OCI-M2 (cell line): ENCODE measurements around the gene RAB40B.
"Not testable (repeated sequence)": the region's sequence is repeated elsewhere in the genome, so short reads cannot be mapped to it uniquely, and the experiment has no call there.

Experiments
- DNase-seq: peaks from one replicate; lab custom pipeline; 2025; ENCODE audit not compliant: unreplicated experiment; lab: John Stamatoyannopoulos, UW

Gene RAB40B, protein sequence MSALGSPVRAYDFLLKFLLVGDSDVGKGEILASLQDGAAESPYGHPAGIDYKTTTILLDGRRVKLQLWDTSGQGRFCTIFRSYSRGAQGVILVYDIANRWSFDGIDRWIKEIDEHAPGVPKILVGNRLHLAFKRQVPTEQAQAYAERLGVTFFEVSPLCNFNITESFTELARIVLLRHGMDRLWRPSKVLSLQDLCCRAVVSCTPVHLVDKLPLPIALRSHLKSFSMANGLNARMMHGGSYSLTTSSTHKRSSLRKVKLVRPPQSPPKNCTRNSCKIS

DNA sequence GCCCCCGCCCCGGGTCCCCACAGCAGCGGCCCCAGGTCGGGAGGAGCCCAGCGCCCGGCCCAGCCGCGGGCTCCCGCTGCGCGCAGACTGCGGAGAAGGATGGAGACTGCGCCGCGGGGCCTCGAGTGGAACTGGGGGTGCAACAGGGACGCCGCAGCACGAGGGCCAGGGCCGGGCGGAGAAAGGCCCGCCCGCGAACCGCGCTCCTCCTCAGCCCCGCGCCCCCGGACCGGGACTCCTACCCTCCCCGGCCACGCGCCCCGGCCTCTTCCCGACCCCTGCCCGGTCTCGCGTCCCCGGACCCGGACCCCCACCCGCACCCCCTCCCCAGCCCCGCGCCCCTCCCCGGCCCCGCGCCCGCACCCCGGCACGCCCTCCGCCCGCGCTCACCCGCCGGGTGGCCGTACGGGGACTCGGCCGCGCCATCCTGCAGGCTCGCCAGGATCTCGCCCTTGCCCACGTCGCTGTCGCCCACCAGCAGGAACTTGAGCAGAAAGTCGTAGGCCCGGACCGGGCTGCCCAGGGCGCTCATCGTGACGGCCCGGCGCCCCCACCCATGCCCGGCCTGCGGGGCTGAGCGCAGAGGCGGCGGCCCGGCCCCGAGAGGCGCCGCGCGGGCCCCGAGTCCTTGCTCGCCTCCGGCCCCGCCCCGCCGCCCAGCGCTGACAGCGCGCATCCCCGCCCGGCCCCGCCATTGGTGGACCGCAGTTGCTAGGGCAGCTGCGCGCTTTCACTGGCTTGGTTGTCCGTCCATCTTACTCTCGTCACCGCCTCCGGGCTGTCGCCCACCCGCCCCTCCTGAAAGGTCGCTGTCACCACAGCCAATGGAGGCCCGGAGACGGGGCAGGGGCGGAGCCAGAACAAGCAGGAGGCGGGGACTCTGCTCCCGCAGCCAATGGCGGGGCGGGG lies at the start of gene RAB40B:
Gene RAB40B (minus strand): TSS at position 634 of the 909 bp plus-strand sequence. CDS start 102 bp downstream, at position 532.
- DNase-seq, result peak; percentile 77

DNA sequence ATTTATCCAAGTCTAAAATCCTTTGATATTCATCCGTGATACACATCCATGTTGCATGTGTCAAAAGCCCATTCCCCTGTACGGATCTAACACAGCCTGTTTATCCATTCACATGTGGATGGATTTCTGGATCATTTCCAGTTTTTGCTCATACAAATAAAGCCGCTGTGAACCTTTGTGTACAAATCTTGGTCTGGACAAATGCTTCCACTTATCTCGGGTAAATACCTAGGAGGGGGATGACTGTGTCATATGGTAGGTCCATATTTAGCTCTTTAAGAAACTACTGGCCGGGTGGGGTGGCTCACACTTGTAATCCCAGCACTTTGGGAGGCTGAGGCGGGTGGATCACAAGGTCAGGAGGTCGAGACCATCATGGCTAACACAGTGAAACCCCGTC lies 47.0 kb upstream of the RAB40B start:
- DNase-seq, result no peak

DNA sequence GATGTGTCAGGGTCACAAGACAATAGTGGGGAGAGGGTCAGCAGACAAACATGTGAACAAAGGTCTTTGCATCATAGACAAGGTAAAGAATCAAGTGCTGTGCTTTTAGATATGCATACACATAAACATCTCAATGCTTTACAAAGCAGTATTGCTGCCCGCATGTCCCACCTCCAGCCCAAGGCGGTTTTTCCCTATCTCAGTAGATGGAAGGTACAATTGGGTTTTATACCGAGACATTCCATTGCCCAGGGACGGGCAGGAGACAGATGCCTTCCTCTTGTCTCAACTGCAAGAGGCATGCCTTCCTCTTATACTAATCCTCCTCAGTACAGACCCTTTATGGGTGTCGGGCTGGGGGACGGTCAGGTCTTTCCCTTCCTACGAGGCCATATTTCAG lies 46.2 kb upstream of the RAB40B start:
- not testable (repeated sequence) for DNase-seq

DNA sequence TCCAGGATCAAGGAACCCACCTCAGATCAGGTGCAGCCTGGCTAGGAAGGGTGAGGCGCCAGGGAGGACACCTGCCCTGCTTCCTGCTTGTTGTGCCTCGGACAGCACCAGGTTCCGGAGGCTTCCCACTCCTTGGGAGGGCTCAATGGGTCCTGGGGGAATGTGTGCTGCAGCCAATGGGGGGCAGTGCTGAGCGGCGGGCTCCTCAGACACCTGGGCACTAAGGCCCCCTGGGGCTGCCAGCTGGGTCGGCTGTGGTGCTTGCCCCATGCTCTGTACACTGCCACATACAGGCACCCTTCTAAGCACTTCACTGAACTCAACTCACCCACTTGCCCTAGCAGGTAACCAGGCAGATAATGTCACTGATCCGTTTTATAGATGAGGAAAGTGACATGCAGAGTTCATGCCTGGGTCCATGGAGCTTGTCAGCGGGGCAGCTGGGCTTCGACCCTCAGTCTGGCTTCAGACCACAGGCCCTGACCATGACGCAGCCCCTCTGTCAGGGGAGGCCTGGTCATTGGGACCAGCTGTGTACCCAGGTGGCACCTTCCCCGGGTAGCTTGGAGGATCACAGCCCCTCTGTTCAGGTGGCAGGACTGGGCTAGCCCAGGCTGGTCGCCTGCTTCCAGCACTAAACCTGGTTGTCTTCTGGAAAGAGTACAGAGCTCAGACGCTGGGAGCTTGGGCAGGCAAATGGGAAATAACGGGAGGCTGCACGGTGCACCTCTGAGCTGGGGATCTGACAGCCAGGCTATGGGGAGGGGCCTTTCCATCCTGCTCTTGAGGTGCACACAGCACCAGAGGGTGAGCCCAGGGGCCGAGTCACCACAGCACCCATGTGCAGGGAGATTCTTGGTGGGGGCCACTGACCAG lies 45.1 kb upstream of the RAB40B start:
- DNase-seq, result no peak

DNA sequence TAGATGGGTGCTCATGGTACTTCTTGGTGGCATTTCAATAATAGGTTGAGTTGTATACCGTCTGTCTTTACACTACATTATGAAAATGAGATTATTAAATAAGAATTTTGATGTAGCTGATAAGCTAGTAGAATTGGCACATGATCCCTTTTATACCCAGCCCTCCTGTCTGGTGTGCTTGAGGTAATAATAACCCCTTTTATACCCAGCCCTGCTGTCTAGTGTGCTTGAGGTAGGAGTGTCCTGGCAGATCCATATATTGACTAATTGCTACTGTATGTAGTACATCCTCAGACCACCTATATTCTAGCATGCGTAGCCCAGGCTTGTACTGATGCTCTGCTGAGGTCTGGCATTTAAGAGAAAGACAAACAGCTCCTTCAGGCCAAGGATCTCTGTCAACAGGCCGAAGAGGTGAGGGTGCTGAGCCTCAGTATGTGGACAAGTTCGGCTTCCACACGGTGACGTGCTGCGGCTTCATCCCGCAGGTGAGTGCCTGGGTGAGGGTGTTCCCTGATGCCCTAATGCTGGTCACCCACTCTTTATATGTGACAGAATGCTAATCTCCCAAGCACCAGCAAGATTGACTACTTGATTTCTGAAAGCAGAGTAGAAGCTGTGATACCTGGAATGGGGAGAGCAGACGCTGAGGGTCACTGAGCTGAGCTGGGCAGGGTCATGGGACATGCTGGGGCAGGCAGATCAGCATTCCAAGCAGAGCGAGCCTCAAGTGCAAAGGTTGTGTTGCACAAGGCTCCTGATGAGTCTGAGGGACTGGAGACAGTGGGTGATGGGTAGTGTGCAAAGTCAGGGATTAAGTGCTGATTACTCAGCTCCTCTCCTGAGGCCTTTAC lies 42.6 kb upstream of the RAB40B start:
- DNase-seq, result no peak

GRCh38 chr17:82737967-82738877 lies 39.7 kb upstream of the RAB40B start:
- DNase-seq, result peak; percentile 40

GRCh38 chr17:82736511-82737185 lies 38.1 kb upstream of the RAB40B start:
- DNase-seq, result no peak

DNA sequence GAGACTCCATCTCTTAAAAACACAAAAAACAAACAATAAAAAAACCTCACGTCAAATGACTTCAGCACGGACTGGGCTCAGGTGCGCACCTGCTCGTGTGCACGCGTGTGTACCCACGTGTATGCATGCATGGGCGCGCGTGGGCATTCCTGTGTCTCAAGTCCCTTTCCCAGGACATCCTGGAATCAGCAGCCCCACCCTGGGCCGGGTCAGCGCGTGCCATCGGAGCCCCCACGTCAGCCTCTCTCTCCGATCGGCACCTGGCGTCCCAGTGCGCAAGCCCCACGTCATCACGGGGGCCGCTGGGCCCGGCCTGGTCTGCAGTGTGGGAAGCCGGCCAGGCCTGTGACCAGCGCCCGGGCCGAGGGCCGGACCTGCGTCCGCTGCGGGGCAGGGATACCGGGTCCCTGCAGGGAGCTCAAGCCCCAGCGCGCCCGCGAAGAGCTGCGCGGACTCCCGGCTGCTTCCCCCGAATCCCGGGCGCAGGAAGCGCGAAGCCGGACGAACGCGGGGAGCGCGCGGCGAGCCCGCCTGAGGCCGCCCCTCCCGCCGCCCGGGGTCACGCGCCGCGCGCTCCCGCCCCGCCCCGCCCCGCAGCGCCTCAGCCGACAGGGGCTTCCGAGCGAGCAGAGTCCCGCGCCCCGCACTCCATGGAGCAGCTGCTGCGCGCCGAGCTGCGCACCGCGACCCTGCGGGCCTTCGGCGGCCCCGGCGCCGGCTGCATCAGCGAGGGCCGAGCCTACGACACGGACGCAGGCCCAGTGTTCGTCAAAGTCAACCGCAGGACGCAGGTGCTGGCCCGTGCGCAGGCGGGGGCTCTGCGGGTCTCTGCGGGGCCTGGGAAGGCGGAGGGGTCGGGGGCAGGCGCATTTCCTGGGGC lies 36.7 kb upstream of the RAB40B start, which contains the start of gene FN3K:
Gene FN3K (plus strand): TSS at position 629 of the 880 bp plus-strand sequence. CDS start 22 bp downstream, at position 651.
- DNase-seq, result no peak

- DNase-seq, result no peak
These were observed 33.7 kb upstream of the RAB40B start for GRCh38 chr17:82732118-82732743.

GRCh38 chr17:82729479-82730260 lies 31.2 kb upstream of the RAB40B start:
- no peak for DNase-seq

DNA sequence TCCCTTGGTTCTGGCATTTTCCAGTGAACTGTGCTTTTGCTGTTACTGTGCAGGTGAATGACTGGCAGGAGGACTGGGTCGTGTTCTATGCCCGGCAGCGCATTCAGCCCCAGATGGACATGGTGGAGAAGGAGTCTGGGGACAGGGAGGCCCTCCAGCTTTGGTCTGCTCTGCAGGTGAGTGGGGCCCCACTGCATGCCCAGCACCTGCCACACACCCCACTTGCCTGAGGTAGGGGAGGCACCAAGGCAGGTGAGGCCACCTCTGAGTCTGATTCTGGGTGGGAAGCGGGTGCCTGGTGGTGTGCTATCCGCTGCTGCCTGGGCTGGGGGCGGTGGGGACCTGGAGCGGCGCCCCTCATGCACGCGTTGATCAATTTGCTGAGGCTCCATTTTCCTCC lies 27.9 kb upstream of the RAB40B start:
- DNase-seq, result no peak

- DNase-seq, result no peak
These were observed 24.8 kb upstream of the RAB40B start for GRCh38 chr17:82723169-82723807.

DNA sequence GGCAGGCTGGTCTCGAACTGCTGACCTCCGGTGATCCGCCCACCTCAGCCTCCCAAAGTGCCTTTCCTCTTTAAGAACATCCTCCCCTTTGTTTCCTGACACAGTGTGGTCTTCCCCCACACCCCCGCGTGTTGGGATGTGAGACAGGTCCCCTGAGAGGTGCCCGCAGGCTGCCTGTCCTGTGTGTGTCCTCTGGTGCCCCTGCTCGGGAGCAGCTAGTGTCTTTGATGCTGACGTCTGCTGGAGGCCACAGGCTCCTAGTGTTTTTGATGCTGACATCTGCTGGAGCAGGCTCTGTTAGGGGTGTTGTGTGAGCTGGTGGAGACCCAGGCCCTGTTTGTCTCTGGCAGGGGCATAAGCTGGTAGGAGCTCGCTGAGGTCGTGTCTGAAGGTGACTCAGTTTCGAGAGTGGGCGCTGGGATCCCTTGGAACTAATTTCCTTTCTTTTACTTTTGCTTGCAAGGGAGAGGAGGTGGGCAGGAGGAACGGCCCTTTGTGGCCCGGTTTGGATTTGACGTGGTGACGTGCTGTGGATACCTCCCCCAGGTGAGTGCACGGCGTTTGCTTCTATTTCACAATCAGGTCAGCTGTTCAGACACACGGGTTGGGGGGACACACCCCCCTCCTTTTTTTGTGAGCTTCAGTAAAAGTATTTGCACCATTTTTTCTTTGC lies 24.0 kb upstream of the RAB40B start:
- DNase-seq, result no peak

- DNase-seq, result no peak
These were observed 21.7 kb upstream of the RAB40B start for GRCh38 chr17:82720204-82720603.

GRCh38 chr17:82718986-82719685 lies 20.6 kb upstream of the RAB40B start:
- no peak for DNase-seq
